ENCODE measurements around the gene FERMT3. TPM values are rescaled to one million over a fixed set of nuclear protein-coding genes. Genes with fewer than 3 reads are reported as not detected.

The FERMT3 gene
- total RNA-seq, 1 donor from 2014 or later: 2.8 TPM

DNA sequence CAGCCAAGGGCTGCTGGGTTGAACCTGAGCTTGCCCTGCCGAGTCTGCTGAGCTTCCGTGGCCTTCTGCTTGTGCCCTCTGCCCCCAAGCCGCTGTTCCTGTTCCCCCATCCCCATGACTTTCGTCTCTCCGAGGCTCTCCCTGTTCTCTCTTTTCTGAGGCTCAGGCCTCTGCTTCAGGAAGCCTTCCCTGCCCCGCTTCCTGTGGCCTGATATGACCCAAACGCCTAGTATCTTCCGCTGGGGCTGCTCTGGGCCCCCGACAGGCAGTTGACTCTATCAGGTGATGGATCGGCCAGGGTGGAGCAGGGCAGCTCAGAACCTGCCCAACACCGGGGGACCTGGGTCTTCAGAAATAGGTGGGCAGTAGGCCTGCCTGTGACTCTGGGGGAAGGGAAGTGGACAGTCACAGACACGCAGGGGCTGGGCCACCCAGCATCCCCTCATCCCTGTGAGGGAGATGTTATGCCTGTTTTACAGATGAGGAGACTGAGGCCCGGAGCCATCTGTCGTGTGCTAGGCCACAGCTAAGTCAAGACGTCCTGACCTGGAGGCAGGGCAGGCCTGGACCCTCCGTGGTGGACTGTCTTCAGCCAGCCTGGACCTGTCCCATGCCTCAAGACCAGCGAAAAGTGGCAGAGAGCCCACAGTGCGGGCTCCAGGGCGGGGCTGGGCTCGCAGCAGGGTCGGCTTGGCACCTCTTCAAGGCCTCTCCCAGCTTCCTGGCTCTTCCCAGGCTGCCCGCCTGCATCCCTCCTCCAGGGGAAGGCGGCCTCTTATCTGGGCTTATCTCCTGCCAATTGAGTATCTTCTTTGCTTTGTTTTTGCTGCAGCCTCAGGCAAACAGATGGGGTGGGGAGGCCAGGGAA, 61.7 kb downstream of the FERMT3 start:
- peaks cover 7% of the 10 kb centered on the region for H3K27me3 Mint-ChIP-seq (ENCODE audit: low read depth)
- H3K9me3 Mint-ChIP-seq: no peaks in the 10 kb centered on the region
- TF ChIP-seq, protein P1, sequence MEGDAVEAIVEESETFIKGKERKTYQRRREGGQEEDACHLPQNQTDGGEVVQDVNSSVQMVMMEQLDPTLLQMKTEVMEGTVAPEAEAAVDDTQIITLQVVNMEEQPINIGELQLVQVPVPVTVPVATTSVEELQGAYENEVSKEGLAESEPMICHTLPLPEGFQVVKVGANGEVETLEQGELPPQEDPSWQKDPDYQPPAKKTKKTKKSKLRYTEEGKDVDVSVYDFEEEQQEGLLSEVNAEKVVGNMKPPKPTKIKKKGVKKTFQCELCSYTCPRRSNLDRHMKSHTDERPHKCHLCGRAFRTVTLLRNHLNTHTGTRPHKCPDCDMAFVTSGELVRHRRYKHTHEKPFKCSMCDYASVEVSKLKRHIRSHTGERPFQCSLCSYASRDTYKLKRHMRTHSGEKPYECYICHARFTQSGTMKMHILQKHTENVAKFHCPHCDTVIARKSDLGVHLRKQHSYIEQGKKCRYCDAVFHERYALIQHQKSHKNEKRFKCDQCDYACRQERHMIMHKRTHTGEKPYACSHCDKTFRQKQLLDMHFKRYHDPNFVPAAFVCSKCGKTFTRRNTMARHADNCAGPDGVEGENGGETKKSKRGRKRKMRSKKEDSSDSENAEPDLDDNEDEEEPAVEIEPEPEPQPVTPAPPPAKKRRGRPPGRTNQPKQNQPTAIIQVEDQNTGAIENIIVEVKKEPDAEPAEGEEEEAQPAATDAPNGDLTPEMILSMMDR (conservative IDR thresholded peaks at IDR 0.05): no peak
- peak overlapping the region; percentile 85 for H3K4me3 Mint-ChIP-seq
- H3K36me3 Mint-ChIP-seq (ENCODE audit: low read depth): peaks cover 3% of the 10 kb centered on the region
- H3K4me1 Mint-ChIP-seq: peaks cover 26% of the 10 kb centered on the region
- no peak for DNase-seq (ENCODE audit: low read depth, low spot score)
- H3K27ac Mint-ChIP-seq (ENCODE audit: unreplicated experiment): peak overlapping the region; percentile 92

DNA sequence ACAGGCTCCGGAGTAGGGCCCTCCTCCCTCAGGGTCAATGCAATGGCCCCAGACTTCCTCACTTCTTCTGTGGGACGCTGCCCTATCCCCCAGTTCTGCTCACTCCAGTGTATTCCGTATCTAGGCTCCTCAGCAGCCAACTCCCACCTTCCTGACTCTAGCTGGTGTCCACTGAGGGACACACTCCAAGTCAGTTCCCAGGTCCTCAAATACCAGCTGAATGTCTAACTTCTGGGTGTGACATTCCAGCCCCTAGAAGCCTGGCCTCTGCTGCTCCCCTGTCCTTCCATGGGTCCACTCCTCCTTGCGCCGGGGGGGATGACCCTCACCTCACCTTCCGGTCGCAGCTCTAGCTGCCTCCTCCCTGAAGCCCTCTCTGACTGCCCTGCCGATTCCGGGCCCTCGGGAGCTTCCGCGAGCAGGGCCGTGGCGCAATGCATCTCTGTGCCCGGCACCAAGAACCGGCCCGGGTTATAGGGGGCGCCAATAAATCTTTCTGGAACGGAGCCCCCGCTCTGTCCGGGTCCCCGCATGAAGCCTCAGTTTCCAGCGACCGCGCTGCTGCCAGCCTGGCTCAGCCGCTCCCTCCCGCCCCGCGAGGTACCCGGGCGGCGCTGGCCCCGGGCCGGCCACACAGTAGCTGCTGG, 62.5 kb downstream of the FERMT3 start:
- peak; percentile 14 for DNase-seq (ENCODE audit: low read depth, low spot score)
- Mint-ChIP-seq H3K4me3 (peak overlapping the region; percentile 85), H3K36me3 (ENCODE audit: low read depth) (peaks cover 3% of the 10 kb centered on the region), H3K9me3 (no peaks in the 10 kb centered on the region), H3K4me1 (peaks cover 22% of the 10 kb centered on the region), H3K27me3 (ENCODE audit: low read depth) (peaks cover 7% of the 10 kb centered on the region), H3K27ac (ENCODE audit: unreplicated experiment) (peak overlapping the region; percentile 92)
- TF ChIP-seq, protein P1 (conservative IDR thresholded peaks at IDR 0.05): no peak

DNA sequence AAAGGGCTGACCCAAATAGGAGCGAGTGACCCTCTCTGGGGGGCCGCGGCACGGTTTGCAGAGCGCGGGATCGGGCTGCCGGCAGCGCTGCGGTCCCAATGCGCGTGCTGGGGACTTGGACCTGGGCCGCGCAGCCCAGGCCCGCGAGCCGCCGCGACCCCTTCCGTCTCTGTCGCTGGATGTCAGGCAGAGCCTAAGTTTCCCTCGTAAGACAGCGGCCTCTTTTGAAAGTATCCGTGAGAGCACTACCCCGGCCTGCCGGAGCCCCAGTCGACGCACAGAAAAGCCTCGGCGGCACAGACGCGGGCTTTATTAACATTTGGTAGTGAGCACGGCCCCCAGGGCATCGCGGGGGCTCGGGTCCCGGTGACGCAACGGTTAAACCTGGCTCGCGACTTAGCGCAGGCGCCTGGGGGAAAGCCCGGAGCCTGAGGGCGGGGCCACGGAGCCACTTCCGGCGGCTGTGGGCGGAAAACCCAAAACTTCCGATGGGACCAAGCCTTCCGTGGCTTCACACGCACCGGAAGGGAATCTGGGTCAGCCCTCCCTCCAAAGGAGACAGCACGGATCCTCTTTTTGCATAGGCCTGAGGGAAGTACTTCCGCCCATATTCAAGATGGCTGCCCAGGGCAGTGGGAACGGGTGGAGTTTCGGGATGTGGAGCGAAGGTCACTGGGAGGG, 63.2 kb downstream of the FERMT3 start:
- H3K9me3 Mint-ChIP-seq: no peaks in the 10 kb centered on the region
- TF ChIP-seq, protein P1 (conservative IDR thresholded peaks at IDR 0.05): no peak
- DNase-seq (ENCODE audit: low read depth, low spot score): peak; percentile 96
- peaks cover 22% of the 10 kb centered on the region for H3K4me1 Mint-ChIP-seq
- peaks cover 7% of the 10 kb centered on the region for H3K27me3 Mint-ChIP-seq (ENCODE audit: low read depth)
- peaks cover 3% of the 10 kb centered on the region for H3K36me3 Mint-ChIP-seq (ENCODE audit: low read depth)
- peak overlapping the region; percentile 99 for H3K4me3 Mint-ChIP-seq
- H3K27ac Mint-ChIP-seq (ENCODE audit: unreplicated experiment): peak overlapping the region; percentile 100

Other genes with a start within 250 kb of the FERMT3 start
- 349 and 389 TPM in 2 replicates for gene COX8A, start 232.1 kb upstream of the FERMT3 start, total RNA-seq
- 122 and 124 TPM in 2 replicates for gene OTUB1, start 220.3 kb upstream of the FERMT3 start, total RNA-seq
- 2.4 and 3.0 TPM in 2 replicates for gene FLRT1, start 170.8 kb upstream of the FERMT3 start, total RNA-seq
- gene MACROD1, start 40.6 kb upstream of the FERMT3 start, total RNA-seq: 22.1 and 26.1 TPM in 2 replicates
- 294 and 296 TPM in 2 replicates for gene STIP1, start 20.6 kb upstream of the FERMT3 start, total RNA-seq
- gene TRPT1, start 19.5 kb downstream of the FERMT3 start, total RNA-seq: 40.2 and 43.2 TPM in 2 replicates
- 35.7 and 40.8 TPM in 2 replicates for gene NUDT22, start 19.6 kb downstream of the FERMT3 start, total RNA-seq
- 27.2 TPM in 2 replicates for gene DNAJC4, start 23.8 kb downstream of the FERMT3 start, total RNA-seq
- gene VEGFB, start 27.9 kb downstream of the FERMT3 start, total RNA-seq: 61.2 and 62.7 TPM in 2 replicates
- gene FKBP2, start 34.4 kb downstream of the FERMT3 start, total RNA-seq: 29.2 and 33.7 TPM in 2 replicates
- 286 and 296 TPM in 2 replicates for gene PPP1R14B, start 40.2 kb downstream of the FERMT3 start, total RNA-seq
- gene PLCB3, start 44.8 kb downstream of the FERMT3 start, total RNA-seq: 36.4 and 40.5 TPM in 2 replicates
- 45.3 and 47.1 TPM in 2 replicates for gene BAD, start 77.9 kb downstream of the FERMT3 start, total RNA-seq
- 55.9 and 61.4 TPM in 2 replicates for gene GPR137, start 79.1 kb downstream of the FERMT3 start, total RNA-seq
- not detected in 2 replicates for gene KCNK4, start 84.6 kb downstream of the FERMT3 start, total RNA-seq
- not detected in 2 replicates for gene CATSPERZ, start 93.6 kb downstream of the FERMT3 start, total RNA-seq
- gene ESRRA, start 98.8 kb downstream of the FERMT3 start, total RNA-seq: 33.8 and 34.7 TPM in 2 replicates
- 201 and 207 TPM in 2 replicates for gene TRMT112, start 110.8 kb downstream of the FERMT3 start, total RNA-seq
- 148 and 168 TPM in 2 replicates for gene PRDX5, start 111.4 kb downstream of the FERMT3 start, total RNA-seq
- gene CCDC88B, start 133.5 kb downstream of the FERMT3 start, total RNA-seq: 0.91 and 1.1 TPM in 2 replicates
- 12.6 and 17.6 TPM in 2 replicates for gene RPS6KA4, start 152.4 kb downstream of the FERMT3 start, total RNA-seq